ENCODE data around the gene TDP1. TPM values are rescaled to one million over a fixed set of nuclear protein-coding genes. Genes with fewer than 3 reads are reported as not detected.

Gene TDP1
- total and polyA plus RNA-seq, 2 of the 13 experiments (the other 11 are each of a cell fraction or from before 2014, with no cell fraction given): 16.4 to 31.2 TPM

DNA sequence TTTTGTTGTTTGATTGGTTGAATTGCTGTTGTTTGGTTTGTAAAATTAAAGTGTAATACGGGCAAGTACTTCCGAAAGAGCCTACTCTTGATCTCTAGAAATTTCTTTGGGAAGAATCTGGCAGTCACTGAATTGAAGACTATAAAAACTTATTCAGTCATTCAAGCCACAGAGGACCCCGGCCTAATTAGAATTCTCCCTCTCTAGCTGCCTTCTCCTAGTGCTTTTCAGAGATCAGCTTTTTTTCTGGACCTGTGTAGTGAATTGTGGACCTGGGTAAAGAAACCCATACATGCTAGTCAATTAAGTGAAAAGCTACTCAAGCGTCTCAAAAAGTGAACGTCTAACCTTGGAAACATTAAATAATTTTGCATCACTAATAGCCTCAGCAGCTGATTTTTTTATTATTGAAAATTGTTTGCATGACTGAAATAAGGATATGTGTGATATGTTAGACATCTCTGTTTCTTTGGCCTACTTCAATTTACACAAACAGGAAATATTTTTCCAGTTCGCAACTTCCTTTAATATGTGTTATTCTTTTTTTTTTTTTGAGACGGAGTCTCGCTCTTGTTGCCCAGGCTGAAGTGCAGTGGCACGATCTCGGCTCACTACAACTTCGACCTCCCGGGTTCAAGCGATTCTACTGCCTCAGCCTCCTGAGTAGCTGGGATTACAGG is 28.4 kb upstream of the TDP1 start:
- CTCF ChIA-PET (ENCODE audit: low intra/inter-chr PET ratio, low total read pairs): no interaction called here
- ATAC-seq: no peak
- no TSS peak for BruUV-seq (replicated peaks)

More for the DNA sequence above, 28.4 kb upstream of the TDP1 start:
- no peak overlapping the region for H3K9ac ChIP-seq (ENCODE audit: insufficient read depth, low read depth, low read length)
- H3K27ac ChIP-seq (ENCODE audit: extremely low read length, insufficient read depth, low read length): no peak overlapping the region
- WGBS (ENCODE audit: low lambda C conversion rate): 99% methylated on average over 13 of the region's 13 CpGs
- FAIRE-seq: no peak
- no peaks in the 10 kb centered on the region for H3K9me3 ChIP-seq (ENCODE audit: low read length)
- no peak overlapping the region for H2AFZ ChIP-seq (ENCODE audit: low read length)
- no peaks in the 10 kb centered on the region for H3K27me3 ChIP-seq (ENCODE audit: control insufficient read depth in 1 of 2, insufficient read depth in 2 of 2, low read length in 2 of 2)
- POLR2A ChIA-PET: no interaction called here
- H3K4me1 ChIP-seq (ENCODE audit: insufficient read depth, low read length): peaks cover 11% of the 10 kb centered on the region
- in situ Hi-C loops (cut with HindIII; ENCODE audit: extremely low pct_ligation_motif_present, low pct_unique_long_range_greater_than_20kb): no loop called here
- no peak for DNase-seq (ENCODE audit: low spot score)
- H3K79me2 ChIP-seq (ENCODE audit: insufficient read depth, low read length): no peaks in the 10 kb centered on the region
- intact Hi-C loops (cut with micrococcal nuclease; ENCODE audit: unreplicated experiment): no loop called here
- H3K4me2 ChIP-seq (ENCODE audit: low read depth, low read length): no peak overlapping the region
- no peaks in the 10 kb centered on the region for H4K20me1 ChIP-seq (ENCODE audit: insufficient read depth, low read length)
- peaks cover 2 to 20% of the 10 kb centered on the region in 2 experiments for H3K36me3 ChIP-seq (replicated peaks in 1 of 2; ENCODE audit: control insufficient read depth in 1 of 2, insufficient read depth in 2 of 2, low read length in 2 of 2)
- TF ChIP-seq ZNF782 (CRISPR knock-in tag; IDR thresholded peaks at IDR 0.05; ENCODE audit: borderline replicate concordance): no peak
- TF ChIP-seq ZMYM2 (CRISPR knock-in tag; IDR thresholded peaks at IDR 0.05): no peak
- TF ChIP-seq STAT5B (CRISPR knock-in tag; IDR thresholded peaks at IDR 0.05): no peak
- TF ChIP-seq ZBTB3 (CRISPR knock-in tag; IDR thresholded peaks at IDR 0.05; ENCODE audit: borderline replicate concordance, low read depth): no peak
- no peak for TF ChIP-seq GFI1 (CRISPR knock-in tag; IDR thresholded peaks at IDR 0.05; ENCODE audit: borderline replicate concordance)
- no peak for TF ChIP-seq ZKSCAN1 (IDR thresholded peaks at IDR 0.05; ENCODE audit: low read length)
- TF ChIP-seq ZNF10 (CRISPR knock-in tag; IDR thresholded peaks at IDR 0.05; ENCODE audit: borderline replicate concordance, low read depth): no peak
- TF ChIP-seq CEBPG (CRISPR knock-in tag; IDR thresholded peaks at IDR 0.05): no peak
- no peak for TF ChIP-seq TOPORS (CRISPR knock-in tag; IDR thresholded peaks at IDR 0.05)
- TF ChIP-seq, protein P1, sequence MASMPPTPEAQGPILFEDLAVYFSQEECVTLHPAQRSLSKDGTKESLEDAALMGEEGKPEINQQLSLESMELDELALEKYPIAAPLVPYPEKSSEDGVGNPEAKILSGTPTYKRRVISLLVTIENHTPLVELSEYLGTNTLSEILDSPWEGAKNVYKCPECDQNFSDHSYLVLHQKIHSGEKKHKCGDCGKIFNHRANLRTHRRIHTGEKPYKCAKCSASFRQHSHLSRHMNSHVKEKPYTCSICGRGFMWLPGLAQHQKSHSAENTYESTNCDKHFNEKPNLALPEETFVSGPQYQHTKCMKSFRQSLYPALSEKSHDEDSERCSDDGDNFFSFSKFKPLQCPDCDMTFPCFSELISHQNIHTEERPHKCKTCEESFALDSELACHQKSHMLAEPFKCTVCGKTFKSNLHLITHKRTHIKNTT (CRISPR knock-in tag; IDR thresholded peaks at IDR 0.05): no peak
- no peak for TF ChIP-seq BRCA1 (CRISPR knock-in tag; IDR thresholded peaks at IDR 0.05)
- TF ChIP-seq, protein P2, sequence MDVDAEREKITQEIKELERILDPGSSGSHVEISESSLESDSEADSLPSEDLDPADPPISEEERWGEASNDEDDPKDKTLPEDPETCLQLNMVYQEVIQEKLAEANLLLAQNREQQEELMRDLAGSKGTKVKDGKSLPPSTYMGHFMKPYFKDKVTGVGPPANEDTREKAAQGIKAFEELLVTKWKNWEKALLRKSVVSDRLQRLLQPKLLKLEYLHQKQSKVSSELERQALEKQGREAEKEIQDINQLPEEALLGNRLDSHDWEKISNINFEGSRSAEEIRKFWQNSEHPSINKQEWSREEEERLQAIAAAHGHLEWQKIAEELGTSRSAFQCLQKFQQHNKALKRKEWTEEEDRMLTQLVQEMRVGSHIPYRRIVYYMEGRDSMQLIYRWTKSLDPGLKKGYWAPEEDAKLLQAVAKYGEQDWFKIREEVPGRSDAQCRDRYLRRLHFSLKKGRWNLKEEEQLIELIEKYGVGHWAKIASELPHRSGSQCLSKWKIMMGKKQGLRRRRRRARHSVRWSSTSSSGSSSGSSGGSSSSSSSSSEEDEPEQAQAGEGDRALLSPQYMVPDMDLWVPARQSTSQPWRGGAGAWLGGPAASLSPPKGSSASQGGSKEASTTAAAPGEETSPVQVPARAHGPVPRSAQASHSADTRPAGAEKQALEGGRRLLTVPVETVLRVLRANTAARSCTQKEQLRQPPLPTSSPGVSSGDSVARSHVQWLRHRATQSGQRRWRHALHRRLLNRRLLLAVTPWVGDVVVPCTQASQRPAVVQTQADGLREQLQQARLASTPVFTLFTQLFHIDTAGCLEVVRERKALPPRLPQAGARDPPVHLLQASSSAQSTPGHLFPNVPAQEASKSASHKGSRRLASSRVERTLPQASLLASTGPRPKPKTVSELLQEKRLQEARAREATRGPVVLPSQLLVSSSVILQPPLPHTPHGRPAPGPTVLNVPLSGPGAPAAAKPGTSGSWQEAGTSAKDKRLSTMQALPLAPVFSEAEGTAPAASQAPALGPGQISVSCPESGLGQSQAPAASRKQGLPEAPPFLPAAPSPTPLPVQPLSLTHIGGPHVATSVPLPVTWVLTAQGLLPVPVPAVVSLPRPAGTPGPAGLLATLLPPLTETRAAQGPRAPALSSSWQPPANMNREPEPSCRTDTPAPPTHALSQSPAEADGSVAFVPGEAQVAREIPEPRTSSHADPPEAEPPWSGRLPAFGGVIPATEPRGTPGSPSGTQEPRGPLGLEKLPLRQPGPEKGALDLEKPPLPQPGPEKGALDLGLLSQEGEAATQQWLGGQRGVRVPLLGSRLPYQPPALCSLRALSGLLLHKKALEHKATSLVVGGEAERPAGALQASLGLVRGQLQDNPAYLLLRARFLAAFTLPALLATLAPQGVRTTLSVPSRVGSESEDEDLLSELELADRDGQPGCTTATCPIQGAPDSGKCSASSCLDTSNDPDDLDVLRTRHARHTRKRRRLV (CRISPR knock-in tag; IDR thresholded peaks at IDR 0.05): no peak
- TF ChIP-seq, protein P3, sequence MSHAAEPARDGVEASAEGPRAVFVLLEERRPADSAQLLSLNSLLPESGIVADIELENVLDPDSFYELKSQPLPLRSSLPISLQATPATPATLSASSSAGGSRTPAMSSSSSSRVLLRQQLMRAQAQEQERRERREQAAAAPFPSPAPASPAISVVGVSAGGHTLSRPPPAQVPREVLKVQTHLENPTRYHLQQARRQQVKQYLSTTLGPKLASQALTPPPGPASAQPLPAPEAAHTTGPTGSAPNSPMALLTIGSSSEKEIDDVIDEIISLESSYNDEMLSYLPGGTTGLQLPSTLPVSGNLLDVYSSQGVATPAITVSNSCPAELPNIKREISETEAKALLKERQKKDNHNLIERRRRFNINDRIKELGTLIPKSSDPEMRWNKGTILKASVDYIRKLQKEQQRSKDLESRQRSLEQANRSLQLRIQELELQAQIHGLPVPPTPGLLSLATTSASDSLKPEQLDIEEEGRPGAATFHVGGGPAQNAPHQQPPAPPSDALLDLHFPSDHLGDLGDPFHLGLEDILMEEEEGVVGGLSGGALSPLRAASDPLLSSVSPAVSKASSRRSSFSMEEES (CRISPR knock-in tag; IDR thresholded peaks at IDR 0.05): no peak
- TF ChIP-seq SP4 (CRISPR knock-in tag; IDR thresholded peaks at IDR 0.05): no peak
- TF ChIP-seq, protein P4, sequence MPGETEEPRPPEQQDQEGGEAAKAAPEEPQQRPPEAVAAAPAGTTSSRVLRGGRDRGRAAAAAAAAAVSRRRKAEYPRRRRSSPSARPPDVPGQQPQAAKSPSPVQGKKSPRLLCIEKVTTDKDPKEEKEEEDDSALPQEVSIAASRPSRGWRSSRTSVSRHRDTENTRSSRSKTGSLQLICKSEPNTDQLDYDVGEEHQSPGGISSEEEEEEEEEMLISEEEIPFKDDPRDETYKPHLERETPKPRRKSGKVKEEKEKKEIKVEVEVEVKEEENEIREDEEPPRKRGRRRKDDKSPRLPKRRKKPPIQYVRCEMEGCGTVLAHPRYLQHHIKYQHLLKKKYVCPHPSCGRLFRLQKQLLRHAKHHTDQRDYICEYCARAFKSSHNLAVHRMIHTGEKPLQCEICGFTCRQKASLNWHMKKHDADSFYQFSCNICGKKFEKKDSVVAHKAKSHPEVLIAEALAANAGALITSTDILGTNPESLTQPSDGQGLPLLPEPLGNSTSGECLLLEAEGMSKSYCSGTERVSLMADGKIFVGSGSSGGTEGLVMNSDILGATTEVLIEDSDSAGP (CRISPR knock-in tag; IDR thresholded peaks at IDR 0.05; ENCODE audit: borderline replicate concordance): no peak
- no peak for TF ChIP-seq ZNF556 (CRISPR knock-in tag; IDR thresholded peaks at IDR 0.05; ENCODE audit: borderline replicate concordance)
- H3K4me3 ChIP-seq (replicated peaks in 1 of 3; ENCODE audit: insufficient read depth in 1 of 3, low read depth in 2 of 3, low read length in 3 of 3): no peak overlapping the region

Measured in HepG2 (cell line).